Right atrium auricular region (tissue), 2 donors: ENCODE measurements around the gene RMND5A. TPM values are rescaled to one million over a fixed set of nuclear protein-coding genes. Genes with fewer than 3 reads are reported as not detected.
A peak's percentile ranks its signal among the peaks of the same experiment; 100 is the strongest.

ENCODE experiments used
- DNase-seq: peaks from one replicate; pipeline ENCODE4 v3.0.0-alpha.2; 2019; ENCODE audit warnings: low spot score
- H3K27ac ChIP-seq, 2 donors: fragments of 200-600 bp; sonication (generic); 1 replicate in 1 of 2; 2 replicates in 1 of 2; pipeline ENCODE4 v1.5.1; 2016 to 2019
- H3K27me3 ChIP-seq, 2 donors: fragments of 200-600 bp; sonication (generic); one replicate each; pipeline versions ENCODE4 v1.5.1 to v1.6.0; 2017 to 2019
- H3K36me3 ChIP-seq: fragments of 200-600 bp; sonication (generic); one replicate; pipeline ENCODE4 v1.5.1; 2016
- H3K4me1 ChIP-seq, 2 donors: fragments of 200-600 bp; sonication (generic); one replicate each; pipeline versions ENCODE4 v1.5.1 to v1.6.0; 2017 to 2019
- H3K4me3 ChIP-seq, 2 donors: fragments of 200-600 bp; sonication (generic); 1 replicate in 1 of 2; 2 replicates in 1 of 2; pipeline ENCODE4 v1.5.1; 2017 to 2019; ENCODE audit warnings: mild to moderate bottlenecking in 1 of 2, moderate library complexity in 1 of 2
- H3K9me3 ChIP-seq, 2 donors: fragments of 200-600 bp; sonication (generic); one replicate each; pipeline ENCODE4 v1.5.1; 2019
- CTCF ChIP-seq, 2 donors: fragments of 200-600 bp; sonication (generic); IDR thresholded peaks; one replicate each; pipeline ENCODE4 v1.5.1; 2019; ENCODE audit warnings: antibody characterized with exemption in 2 of 2
- total RNA-seq, 2 donors: library from RNA; depleted of rRNA; stranded (reverse); fragments of >200 nt; gene quantifications; one replicate each; pipeline ENCODE4 v1.1.0, GENCODE V29; 2016

Gene RMND5A
- total RNA-seq, 2 donors from 2014 or later: 71.0 to 76.6 TPM

- Histone ChIP-seq H3K4me3 (no peak overlapping the region), H3K27me3 (peaks cover 3 to 9% of the 10 kb centered on the region in 2 donors), H3K36me3 (no peaks in the 10 kb centered on the region), H3K27ac (no peak overlapping the region), H3K4me1 (peaks cover 0 to 32% of the 10 kb centered on the region in 2 donors), H3K9me3 (no peaks in the 10 kb centered on the region)
- TF ChIP-seq CTCF (IDR thresholded peaks at IDR 0.05): no peak
- no peak for DNase-seq
These were observed 66.0 kb downstream of the RMND5A start for GRCh38 chr2:86786001-86786536.

GRCh38 chr2:86787736-86788135, 67.6 kb downstream of the RMND5A start:
- Histone ChIP-seq H3K27me3 (peaks cover 3 to 9% of the 10 kb centered on the region in 2 donors), H3K9me3 (no peaks in the 10 kb centered on the region), H3K4me1 (peaks cover 0 to 35% of the 10 kb centered on the region in 2 donors), H3K36me3 (no peaks in the 10 kb centered on the region), H3K27ac (peak overlapping the region; percentile 57 to 58), H3K4me3 (no peak overlapping the region)
- TF ChIP-seq CTCF (IDR thresholded peaks at IDR 0.05): no peak
- no peak for DNase-seq

- Histone ChIP-seq H3K4me3 (no peak overlapping the region), H3K9me3 (no peaks in the 10 kb centered on the region), H3K27ac (peak overlapping the region; percentile 57 to 58), H3K36me3 (no peaks in the 10 kb centered on the region), H3K27me3 (peaks cover 3 to 9% of the 10 kb centered on the region in 2 donors), H3K4me1 (peaks cover 0 to 35% of the 10 kb centered on the region in 2 donors)
- no peak for TF ChIP-seq CTCF (IDR thresholded peaks at IDR 0.05)
- no peak for DNase-seq
These were observed 68.1 kb downstream of the RMND5A start for GRCh38 chr2:86788165-86788564.

GRCh38 chr2:86788881-86789686, 69.0 kb downstream of the RMND5A start:
- H3K27me3 ChIP-seq: peaks cover 3 to 9% of the 10 kb centered on the region in 2 donors
- H3K27ac ChIP-seq: peak overlapping the region; percentile 57 to 58
- DNase-seq: no peak

GRCh38 chr2:86789687-86790133, 69.6 kb downstream of the RMND5A start:
- peak overlapping the region in 1 of 2 donors; percentile 39 for H3K4me3 ChIP-seq
- H3K36me3 ChIP-seq: no peaks in the 10 kb centered on the region
- no peak for DNase-seq
- H3K27me3 ChIP-seq: peaks cover 3 to 9% of the 10 kb centered on the region in 2 donors
- no peaks in the 10 kb centered on the region for H3K9me3 ChIP-seq
- H3K27ac ChIP-seq: no peak overlapping the region
- peaks cover 0 to 35% of the 10 kb centered on the region in 2 donors for H3K4me1 ChIP-seq
- TF ChIP-seq CTCF (IDR thresholded peaks at IDR 0.05): no peak

More at GRCh38 chr2:86788881-86789686, 69.0 kb downstream of the RMND5A start:
- Histone ChIP-seq H3K4me3 (peak overlapping the region in 1 of 2 donors; percentile 39), H3K4me1 (peaks cover 0 to 35% of the 10 kb centered on the region in 2 donors), H3K9me3 (no peaks in the 10 kb centered on the region), H3K36me3 (no peaks in the 10 kb centered on the region)
- no peak for TF ChIP-seq CTCF (IDR thresholded peaks at IDR 0.05)
